ENCODE results near the gene GPSM1.

DNA sequence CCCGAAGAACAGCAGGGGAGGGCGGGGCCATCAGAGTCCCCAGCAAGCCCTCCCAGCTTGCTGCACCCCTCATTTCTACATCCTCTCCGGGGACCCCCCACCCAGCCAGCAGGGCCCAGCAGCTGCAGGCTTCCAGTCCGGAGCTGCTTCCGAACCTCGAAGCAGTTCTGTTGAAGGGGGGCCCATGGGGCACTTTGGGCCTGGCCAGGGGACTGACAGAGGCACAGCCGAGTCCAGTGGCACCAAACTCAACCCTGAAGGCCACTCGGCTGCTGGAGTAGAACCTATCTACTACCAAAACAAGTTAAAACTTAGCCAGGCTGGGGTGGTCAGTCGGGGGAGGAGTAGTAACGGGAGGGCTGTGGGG, 15.3 kb upstream of the GPSM1 start:
- TF ChIP-seq, protein P1, sequence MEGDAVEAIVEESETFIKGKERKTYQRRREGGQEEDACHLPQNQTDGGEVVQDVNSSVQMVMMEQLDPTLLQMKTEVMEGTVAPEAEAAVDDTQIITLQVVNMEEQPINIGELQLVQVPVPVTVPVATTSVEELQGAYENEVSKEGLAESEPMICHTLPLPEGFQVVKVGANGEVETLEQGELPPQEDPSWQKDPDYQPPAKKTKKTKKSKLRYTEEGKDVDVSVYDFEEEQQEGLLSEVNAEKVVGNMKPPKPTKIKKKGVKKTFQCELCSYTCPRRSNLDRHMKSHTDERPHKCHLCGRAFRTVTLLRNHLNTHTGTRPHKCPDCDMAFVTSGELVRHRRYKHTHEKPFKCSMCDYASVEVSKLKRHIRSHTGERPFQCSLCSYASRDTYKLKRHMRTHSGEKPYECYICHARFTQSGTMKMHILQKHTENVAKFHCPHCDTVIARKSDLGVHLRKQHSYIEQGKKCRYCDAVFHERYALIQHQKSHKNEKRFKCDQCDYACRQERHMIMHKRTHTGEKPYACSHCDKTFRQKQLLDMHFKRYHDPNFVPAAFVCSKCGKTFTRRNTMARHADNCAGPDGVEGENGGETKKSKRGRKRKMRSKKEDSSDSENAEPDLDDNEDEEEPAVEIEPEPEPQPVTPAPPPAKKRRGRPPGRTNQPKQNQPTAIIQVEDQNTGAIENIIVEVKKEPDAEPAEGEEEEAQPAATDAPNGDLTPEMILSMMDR (IDR thresholded peaks at IDR 0.05; ENCODE audit: poor library complexity): no peak
- TF ChIP-seq EZH2 (IDR thresholded peaks at IDR 0.05; ENCODE audit: borderline replicate concordance): no peak
